GM10847 (cell line): ENCODE data around the gene TNFSF4.

Experiments used
- POLR2A ChIP-seq: IDR thresholded peaks from 2 replicates; pipeline ENCODE4 v1.6.1; 2011; ENCODE audit not compliant: insufficient read length; ENCODE audit errors: extremely low read depth

Gene TNFSF4, protein sequence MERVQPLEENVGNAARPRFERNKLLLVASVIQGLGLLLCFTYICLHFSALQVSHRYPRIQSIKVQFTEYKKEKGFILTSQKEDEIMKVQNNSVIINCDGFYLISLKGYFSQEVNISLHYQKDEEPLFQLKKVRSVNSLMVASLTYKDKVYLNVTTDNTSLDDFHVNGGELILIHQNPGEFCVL

DNA sequence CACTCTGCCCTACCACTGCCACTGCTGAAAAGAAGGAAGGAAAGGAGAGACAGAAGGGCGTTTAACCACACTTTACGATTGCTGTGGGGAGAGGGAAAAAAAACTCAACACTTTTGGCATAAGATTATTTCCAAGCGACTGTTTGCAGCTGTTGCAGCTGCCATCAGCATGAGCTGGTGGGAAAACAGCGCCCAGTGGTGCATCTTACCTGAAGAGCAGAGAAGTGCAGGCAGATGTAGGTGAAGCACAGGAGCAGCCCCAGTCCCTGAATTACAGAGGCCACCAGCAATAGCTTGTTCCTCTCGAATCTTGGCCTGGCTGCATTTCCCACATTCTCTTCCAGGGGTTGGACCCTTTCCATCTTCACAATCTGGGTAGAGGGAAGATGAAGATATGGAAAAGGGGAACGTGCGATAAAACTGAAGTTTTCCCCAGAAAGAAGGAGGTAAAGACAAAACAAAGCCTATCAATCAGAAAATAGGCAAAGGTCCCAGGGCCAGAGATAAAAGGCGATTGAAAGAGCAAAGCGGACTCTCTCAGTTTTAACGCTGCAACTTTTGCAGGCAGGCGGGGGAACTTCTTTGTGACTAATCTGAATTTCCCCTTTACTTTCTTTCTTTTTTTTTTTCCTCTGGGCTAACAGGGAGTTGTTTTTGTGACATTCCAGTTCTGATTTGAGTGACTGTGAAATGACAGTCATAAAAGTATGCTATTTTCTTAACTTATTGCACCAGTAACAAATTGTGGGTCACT is at the start of gene TNFSF4:
TNFSF4 (minus strand) TSS at position 516 of the 753 bp plus-strand sequence; CDS start at position 361, 155 bp downstream.
- TF ChIP-seq POLR2A = no peak

DNA sequence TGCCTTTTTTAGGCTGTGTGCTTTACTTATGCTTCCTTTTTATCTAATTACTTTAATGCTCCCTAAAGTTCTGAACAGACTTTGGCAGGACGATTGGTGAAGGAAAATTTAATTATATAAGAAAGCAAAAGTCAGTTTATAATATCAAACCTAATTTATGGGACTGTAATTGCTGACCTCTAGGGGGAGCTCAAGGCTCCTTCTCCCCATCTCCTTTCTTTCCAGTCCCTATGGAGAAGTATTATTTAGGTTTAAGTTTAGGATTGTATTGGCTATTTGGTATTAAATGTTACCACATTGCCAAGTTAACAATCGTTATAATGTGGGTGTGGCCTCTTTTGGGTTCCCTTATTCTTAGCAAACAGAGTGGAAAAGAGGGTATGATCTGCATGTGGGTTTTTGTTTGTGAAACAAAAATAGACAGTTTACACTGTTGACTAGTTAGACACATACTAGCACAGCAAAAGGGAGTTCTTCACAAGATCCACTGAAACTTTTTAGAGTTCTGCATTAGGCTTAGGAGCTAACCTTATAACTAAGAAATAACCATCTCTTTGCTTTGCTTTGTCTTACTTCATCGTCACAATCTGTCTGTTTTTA is 48.2 kb upstream of the TNFSF4 start:
- no peak for TF ChIP-seq POLR2A

DNA sequence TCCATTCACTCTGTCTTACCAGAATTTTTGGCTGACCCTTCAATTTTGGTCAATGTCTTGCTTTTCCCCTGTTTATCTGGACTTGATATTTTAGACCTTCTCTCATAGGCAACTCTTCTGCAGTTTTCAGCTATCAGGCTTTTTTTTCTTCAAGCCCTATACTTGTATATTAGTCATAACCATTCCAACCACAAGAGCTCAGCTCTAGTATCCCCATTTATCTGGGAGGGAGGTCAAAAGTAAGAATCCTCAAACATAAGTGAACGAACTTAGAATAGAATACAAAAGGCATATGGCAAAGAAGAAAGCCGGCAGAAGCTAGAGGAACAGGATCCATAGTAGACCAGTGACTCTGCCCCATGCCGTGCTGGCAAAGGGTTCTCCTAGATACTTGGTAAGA is 45.9 kb upstream of the TNFSF4 start:
- TF ChIP-seq POLR2A = no peak

DNA sequence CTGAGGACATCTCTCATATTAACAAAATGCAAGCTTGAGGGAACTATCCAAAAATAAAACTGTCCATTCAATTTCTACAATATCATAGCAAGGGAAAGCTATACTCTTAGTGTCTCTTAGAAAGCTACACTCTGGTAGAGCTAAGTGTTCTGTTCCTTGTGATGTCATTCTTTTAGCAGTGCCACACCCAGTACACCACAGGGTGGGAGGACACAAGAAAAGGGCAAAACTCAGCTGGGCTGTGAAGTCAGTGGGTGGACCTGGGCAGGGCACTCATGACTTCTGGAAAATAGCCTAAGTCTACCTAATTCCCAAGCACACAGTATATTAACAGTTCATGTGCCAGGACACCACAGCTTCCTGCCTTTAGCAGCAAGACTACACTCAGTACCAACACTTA is 42.2 kb upstream of the TNFSF4 start:
- no peak for TF ChIP-seq POLR2A

DNA sequence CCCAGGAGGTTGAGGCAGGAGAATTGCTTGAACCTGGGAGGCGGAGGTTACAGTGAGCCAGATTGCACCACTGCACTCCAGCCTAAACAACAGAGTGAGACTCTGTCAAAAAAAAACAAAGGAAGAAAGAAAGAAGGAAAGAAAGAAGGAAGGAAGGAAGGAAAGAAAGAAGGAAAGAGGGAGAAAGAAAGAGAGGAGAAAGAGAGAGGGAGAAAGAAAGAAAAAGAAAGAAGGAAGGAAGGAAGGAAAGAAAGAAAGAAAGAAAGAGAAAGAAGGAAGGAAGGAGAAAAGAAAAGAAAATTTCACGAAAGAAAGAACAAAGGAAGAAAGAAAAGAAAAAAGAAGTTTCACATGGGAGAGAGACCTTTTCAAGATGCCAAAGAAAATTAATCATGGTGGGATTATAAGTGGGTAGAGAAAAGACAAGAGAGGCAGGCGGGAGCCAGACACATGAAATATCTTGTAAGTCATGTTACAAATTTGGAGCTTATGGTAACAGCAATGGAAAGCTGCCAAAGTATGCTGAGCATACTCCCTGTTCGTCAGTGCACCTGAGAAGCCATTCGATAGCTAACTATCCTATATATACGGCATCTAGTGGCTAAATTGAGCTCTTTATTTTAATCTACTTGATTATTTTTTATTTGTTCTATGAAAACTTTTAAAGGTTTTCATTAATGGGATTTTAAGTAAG is 41.3 kb upstream of the TNFSF4 start:
- TF ChIP-seq POLR2A = no peak

DNA sequence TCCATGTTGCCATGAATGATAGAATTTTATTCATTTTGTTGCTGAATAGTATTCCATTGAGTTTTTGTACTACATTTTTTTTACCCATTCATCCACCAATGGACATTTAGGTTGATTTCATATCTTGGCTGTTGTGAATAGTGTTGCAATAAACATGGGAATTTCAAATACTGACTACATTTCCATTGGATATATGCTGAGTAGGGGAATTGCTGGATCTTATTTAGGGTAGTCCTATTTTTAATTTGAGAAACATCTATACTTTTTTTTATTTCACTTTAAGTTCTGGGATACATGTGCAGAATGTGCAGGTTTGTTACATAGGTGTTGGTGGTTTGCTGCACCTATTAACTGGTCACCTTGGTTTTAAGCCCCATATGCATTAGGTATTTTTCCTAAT is 38.8 kb upstream of the TNFSF4 start:
- no peak for TF ChIP-seq POLR2A

DNA sequence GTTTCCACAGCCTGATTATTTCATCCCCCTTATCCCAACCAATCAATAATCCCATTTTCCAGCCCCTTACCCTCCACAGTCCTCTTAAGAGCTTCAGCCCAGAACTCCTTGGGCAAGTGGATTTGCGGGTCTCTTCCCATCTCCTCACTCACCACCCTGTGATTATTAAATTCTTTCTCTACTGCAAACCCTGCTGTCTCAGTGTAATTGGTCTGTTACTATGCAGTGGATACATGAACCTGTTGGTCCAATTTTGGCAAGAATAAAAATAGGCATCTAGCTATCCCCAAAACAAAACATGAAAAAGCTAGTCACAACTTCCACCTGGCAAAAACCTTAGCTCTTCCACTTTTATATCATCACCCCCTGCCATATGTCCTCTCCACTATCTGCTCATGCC is 36.2 kb upstream of the TNFSF4 start:
- TF ChIP-seq POLR2A = no peak

DNA sequence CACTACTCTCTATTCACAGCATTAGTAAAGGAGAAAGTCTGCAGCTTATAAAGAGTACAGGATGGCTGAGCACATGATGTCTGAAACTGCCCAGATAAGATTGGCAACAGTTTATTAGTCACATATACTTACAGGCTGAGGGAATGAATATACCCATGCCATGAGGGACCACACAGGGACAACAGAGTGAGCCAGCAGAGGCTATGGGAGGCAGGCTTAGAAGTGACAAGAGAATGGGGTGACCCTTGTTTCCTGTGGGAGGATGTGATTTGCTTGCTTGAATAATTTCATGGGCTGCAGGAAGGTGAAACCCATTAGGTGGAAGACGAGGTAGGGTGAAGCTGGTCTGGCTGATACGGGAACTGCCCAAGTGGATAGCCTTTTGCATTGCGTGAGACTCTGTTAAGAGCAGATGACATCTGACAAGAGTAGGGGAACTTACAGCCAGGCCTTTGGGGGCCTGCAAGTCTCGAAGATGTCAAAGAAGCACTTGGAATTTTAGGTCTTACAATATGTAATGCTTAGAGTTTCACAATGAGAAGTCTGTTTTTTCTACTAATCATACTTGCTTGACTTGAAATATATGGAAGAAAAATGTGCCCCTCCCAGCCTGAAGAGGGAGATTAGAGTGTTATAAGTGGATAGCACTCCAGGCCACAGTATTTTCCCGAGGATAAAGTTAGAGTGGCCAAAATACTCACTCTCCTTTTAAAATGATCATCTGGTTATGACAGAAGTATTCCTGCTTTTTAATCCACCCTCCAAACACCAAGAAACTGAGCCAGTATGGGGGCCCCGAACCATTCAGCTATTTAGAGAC is 34.6 kb upstream of the TNFSF4 start:
- no peak for TF ChIP-seq POLR2A

DNA sequence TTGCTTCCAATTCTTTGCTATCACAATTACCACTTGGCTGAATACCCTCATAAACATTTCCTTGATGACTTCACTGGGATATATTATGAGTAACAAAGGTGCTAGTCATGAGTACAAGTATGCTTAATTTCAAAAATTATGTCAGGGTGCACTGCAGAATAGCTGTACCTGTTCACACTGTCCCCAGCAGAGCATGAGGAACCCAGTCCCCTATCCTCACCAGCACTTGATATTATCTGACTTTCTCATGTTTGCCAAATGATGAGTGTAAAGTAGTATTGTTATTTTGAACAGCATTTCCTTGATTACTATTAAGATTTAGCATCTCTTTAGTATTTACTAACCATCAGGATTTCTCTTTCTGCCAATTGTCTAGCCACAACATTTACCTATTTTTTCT is 33.5 kb upstream of the TNFSF4 start:
- TF ChIP-seq POLR2A = no peak

DNA sequence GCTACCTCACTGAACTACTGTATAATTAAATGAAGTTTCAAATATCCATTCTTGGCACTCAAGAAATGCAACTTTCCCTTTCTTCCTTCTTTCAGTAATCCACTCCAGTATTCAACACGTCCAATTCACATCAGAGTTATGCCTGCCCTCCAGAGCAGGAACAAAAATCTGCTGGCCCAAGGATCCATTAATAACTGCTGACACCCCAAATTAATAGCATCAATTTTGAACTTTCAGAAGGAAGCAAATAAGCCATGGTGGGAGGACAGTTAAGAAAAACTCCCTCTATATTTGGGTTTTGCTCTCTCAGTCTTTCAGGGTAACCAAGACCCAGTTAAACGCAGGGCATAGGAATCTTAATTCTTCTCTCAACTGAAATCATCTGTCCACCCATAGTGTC is 31.9 kb upstream of the TNFSF4 start:
- no peak for TF ChIP-seq POLR2A

DNA sequence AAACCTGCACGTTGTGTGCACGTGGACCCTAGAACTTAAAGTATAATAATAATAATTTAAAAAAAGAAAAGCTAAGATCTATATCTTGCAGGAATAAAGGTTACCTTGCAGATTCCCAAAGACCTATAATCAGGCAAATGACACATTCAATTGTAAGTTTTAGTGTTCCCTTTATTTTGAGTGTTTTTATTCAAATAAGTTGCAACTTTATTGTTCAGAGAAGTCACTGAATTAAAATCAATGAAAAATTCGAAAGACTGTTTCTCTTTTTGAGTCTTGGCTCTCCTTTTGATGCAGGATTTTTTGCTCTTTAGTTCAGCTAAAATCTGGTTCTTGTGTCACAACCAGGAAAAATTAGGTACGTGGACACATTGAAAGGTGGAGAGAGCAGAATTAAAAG is 27.8 kb upstream of the TNFSF4 start:
- TF ChIP-seq POLR2A = no peak

DNA sequence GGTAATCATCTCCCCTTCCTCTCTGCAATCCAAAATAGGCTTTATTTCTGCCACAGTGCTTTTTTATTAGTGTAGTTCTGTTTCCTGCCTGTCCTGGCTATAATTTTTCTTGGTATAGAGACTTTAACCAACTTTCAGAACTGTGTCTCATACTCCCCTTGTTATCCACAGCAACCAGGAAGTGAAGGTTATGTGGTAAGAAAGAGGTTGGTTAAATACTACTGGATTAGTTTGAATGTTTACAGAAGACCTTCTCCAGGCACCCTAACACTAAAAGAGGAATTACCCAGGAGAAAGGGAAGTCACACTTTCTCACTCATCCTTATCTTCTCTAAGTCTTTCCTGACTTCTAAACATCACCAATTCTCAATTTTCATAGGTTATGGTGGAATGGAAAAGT is 17.8 kb upstream of the TNFSF4 start:
- TF ChIP-seq POLR2A = no peak

DNA sequence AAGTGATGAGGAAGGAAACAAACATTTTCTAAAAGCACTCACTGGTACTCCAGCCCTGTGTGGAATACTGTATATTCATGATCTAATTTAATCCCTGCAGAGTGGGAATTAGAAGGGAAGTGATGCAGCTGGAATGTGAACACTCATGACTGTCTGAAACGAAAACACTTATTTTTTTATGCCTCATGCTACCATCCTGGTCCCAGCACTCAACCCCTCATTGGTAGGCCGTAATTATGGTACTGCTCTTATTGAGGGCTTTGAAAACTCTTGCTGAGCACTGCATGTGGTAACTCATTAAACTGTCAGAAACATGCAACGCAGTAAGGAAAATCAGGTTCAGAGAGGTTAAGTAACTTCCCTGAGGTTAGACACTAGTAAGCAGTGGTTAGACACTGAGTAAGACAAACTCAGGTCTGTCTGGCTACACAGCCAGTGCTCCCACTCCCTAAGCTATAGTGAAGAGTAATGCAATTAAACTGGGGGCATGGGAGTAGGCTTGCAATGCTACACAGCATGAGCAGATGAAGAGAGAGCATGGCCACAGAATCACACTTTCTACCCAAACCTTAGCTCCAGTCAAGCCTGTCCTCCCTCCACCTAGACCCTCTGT is 17.3 kb upstream of the TNFSF4 start:
- no peak for TF ChIP-seq POLR2A

DNA sequence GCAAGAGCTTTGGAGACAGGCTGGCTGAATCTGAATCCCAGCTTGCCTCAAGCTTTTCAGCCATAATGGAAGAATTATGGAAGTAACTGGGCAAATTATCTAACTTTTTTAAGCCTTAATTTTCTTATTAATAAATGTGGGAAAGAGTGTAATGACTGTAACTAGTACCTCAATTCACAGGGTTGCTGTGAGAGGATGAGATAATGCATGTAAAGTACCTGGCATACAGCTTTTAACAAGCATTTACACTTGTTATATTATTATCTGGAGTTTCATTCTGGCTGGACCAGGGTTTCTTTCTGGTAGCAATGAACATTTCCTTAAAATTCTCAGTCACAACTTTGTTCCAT is 15.9 kb upstream of the TNFSF4 start:
- TF ChIP-seq POLR2A = no peak
